Measurements from ENCODE around the gene SCGB1A1. TPM values are rescaled to one million over a fixed set of nuclear protein-coding genes. Genes with fewer than 3 reads are reported as not detected.

The SCGB1A1 gene
- polyA plus RNA-seq, 3 donors, result not detected

GRCh38 chr11:62391642-62392425, 27.0 kb upstream of the SCGB1A1 start:
- Histone ChIP-seq H3K4me1 (ENCODE audit: control insufficient read depth in 1 of 2, insufficient read depth in 2 of 2, low read length in 2 of 2) (peaks cover 4 to 17% of the 10 kb centered on the region in 2 donors), H3K27ac (ENCODE audit: low read depth in 1 of 2, low read length in 2 of 2) (no peak overlapping the region), H3K36me3 (replicated peaks in 1 of 2; ENCODE audit: control insufficient read depth in 1 of 2, insufficient read depth in 2 of 2, low read length in 2 of 2) (peaks cover 32 to 40% of the 10 kb centered on the region in 2 donors), H3K9me3 (replicated peaks in 1 of 2; ENCODE audit: control insufficient read depth in 1 of 2, insufficient read depth in 1 of 2, low read length in 2 of 2) (no peaks in the 10 kb centered on the region), H2AFZ (ENCODE audit: insufficient read depth, low read depth, low read length, poor library complexity, severe bottlenecking) (no peak overlapping the region), H3K4me3 (replicated peaks in 1 of 3; ENCODE audit: low read depth in 2 of 3, low read length in 3 of 3) (no peak overlapping the region), H3K9ac (ENCODE audit: insufficient read depth, low read length, poor library complexity, severe bottlenecking) (no peak overlapping the region), H3K27me3 (ENCODE audit: control insufficient read depth in 2 of 2, insufficient read depth in 2 of 2, low read length in 2 of 2) (no peaks in the 10 kb centered on the region), H3K79me2 (ENCODE audit: insufficient read depth, low read length) (no peaks in the 10 kb centered on the region), H3K4me2 (replicated peaks; ENCODE audit: extremely low read depth, low read length, poor library complexity, severe bottlenecking) (no peak overlapping the region), H4K20me1 (ENCODE audit: insufficient read depth, low read length) (no peaks in the 10 kb centered on the region)
- Mint-ChIP-seq H3K27ac (peak overlapping the region in 2 of 7 donors; percentile 24 to 33), H3K4me1 (peaks cover 16% of the 10 kb centered on the region), H3K9me3 (no peaks in the 10 kb centered on the region), H3K4me3 (no peak overlapping the region), H3K36me3 (peaks cover 25 to 50% of the 10 kb centered on the region in 2 donors), H3K27me3 (ENCODE audit: low read depth in 3 of 3) (peaks cover 0 to under 1% (median 0%) of the 10 kb centered on the region in 3 donors)
- DNase-seq, result no peak
- intact Hi-C loops (cut with micrococcal nuclease), result loop anchor here in 1 of 2 donors (10.0 kb wide), 1 partner anchor 303 kb away; no protein-coding TSS in a partner anchor
- WGBS (ENCODE audit: insufficient coverage), result over 99% methylated on average over 14 of the region's 16 CpGs
- TF ChIP-seq CTCF (IDR thresholded peaks at IDR 0.05), result no peak

GRCh38 chr11:62392506-62392905, 26.3 kb upstream of the SCGB1A1 start:
- Mint-ChIP-seq H3K36me3 (peaks cover 25 to 46% of the 10 kb centered on the region in 2 donors), H3K4me1 (peaks cover 17% of the 10 kb centered on the region), H3K27ac (peak overlapping the region in 2 of 7 donors; percentile 77 to 88), H3K9me3 (no peaks in the 10 kb centered on the region), H3K4me3 (no peak overlapping the region), H3K27me3 (ENCODE audit: low read depth in 3 of 3) (peaks cover 0 to 1% (median 0%) of the 10 kb centered on the region in 3 donors)
- Histone ChIP-seq H3K27me3 (ENCODE audit: control insufficient read depth in 2 of 2, insufficient read depth in 2 of 2, low read length in 2 of 2) (no peaks in the 10 kb centered on the region), H3K9ac (ENCODE audit: insufficient read depth, low read length, poor library complexity, severe bottlenecking) (no peak overlapping the region), H3K4me2 (replicated peaks; ENCODE audit: extremely low read depth, low read length, poor library complexity, severe bottlenecking) (no peak overlapping the region), H3K9me3 (replicated peaks in 1 of 2; ENCODE audit: control insufficient read depth in 1 of 2, insufficient read depth in 1 of 2, low read length in 2 of 2) (no peaks in the 10 kb centered on the region), H4K20me1 (ENCODE audit: insufficient read depth, low read length) (no peaks in the 10 kb centered on the region), H3K4me3 (replicated peaks in 1 of 3; ENCODE audit: low read depth in 2 of 3, low read length in 3 of 3) (no peak overlapping the region), H3K36me3 (replicated peaks in 1 of 2; ENCODE audit: control insufficient read depth in 1 of 2, insufficient read depth in 2 of 2, low read length in 2 of 2) (peaks cover 32 to 40% of the 10 kb centered on the region in 2 donors), H3K79me2 (ENCODE audit: insufficient read depth, low read length) (no peaks in the 10 kb centered on the region), H3K4me1 (ENCODE audit: control insufficient read depth in 1 of 2, insufficient read depth in 2 of 2, low read length in 2 of 2) (peaks cover 4 to 18% of the 10 kb centered on the region in 2 donors), H3K27ac (ENCODE audit: low read depth in 1 of 2, low read length in 2 of 2) (no peak overlapping the region), H2AFZ (ENCODE audit: insufficient read depth, low read depth, low read length, poor library complexity, severe bottlenecking) (no peak overlapping the region)
- 50% methylated on average over 1 of the region's 3 CpGs for WGBS (ENCODE audit: insufficient coverage)
- TF ChIP-seq CTCF (IDR thresholded peaks at IDR 0.05), result no peak
- intact Hi-C loops (cut with micrococcal nuclease), result loop anchor here in 1 of 2 donors (10.0 kb wide), 1 partner anchor 302 kb away; no protein-coding TSS in a partner anchor
- DNase-seq, result no peak
